WTC11 (cell line): ENCODE data around the gene MYMX.

Experiments used
- CTCF ChIP-seq: fragments of 200-600 bp; IDR thresholded peaks from 2 replicates; pipeline ENCODE4 v1.8.0; 2022; ENCODE audit warnings: antibody characterized with exemption
- ERG ChIP-seq: fragments of 250-450 bp; sonication (Bioruptor Pico); IDR thresholded peaks from 2 replicates; pipeline ENCODE4 v1.8.0; 2021; ENCODE audit warnings: mild to moderate bottlenecking
- FOXP1 ChIP-seq: sonication (generic); formaldehyde crosslinking; IDR thresholded peaks from 2 replicates; pipeline ENCODE4 v1.8.0; 2022; ENCODE audit warnings: missing genetic modification reagents, mild to moderate bottlenecking, moderate library complexity, borderline replicate concordance
- JUN ChIP-seq: sonication (generic); formaldehyde crosslinking; IDR thresholded peaks from 2 replicates; pipeline ENCODE4 v1.8.0; 2023; ENCODE audit warnings: mild to moderate bottlenecking, missing genetic modification reagents
- KAT7 ChIP-seq: sonication (generic); formaldehyde crosslinking; IDR thresholded peaks from 2 replicates; pipeline ENCODE4 v1.8.1; 2023; ENCODE audit warnings: missing genetic modification reagents, mild to moderate bottlenecking, borderline replicate concordance
- TEAD4 ChIP-seq: sonication (generic); formaldehyde crosslinking; IDR thresholded peaks from 2 replicates; pipeline ENCODE4 v1.8.0; 2022; ENCODE audit warnings: mild to moderate bottlenecking, missing genetic modification reagents
- USF1 ChIP-seq: sonication (generic); formaldehyde crosslinking; IDR thresholded peaks from 2 replicates; pipeline ENCODE4 v1.8.0; 2022; ENCODE audit warnings: mild to moderate bottlenecking, missing genetic modification reagents
- ZMAT4 ChIP-seq: fragments of 250-450 bp; sonication (Bioruptor Pico); IDR thresholded peaks from 2 replicates; pipeline ENCODE4 v1.9.0; 2021; ENCODE audit warnings: mild to moderate bottlenecking
- ZNF281 ChIP-seq: sonication (generic); formaldehyde crosslinking; IDR thresholded peaks from 2 replicates; pipeline ENCODE4 v1.8.0; 2023; ENCODE audit warnings: mild to moderate bottlenecking, missing genetic modification reagents
- ZNF317 ChIP-seq: sonication (generic); formaldehyde crosslinking; IDR thresholded peaks from 2 replicates; pipeline ENCODE4 v1.8.1; 2023; ENCODE audit warnings: low read depth, mild to moderate bottlenecking, moderate library complexity, missing genetic modification reagents, borderline replicate concordance

- no peak for TF ChIP-seq CTCF
- TF ChIP-seq ZMAT4 (CRISPR knock-in tag): no peak
- TF ChIP-seq ZNF317 (CRISPR knock-in tag): no peak
- TF ChIP-seq KAT7 (CRISPR knock-in tag): no peak
- TF ChIP-seq FOXP1: no peak
- no peak for TF ChIP-seq JUN
- TF ChIP-seq ZNF281 (CRISPR knock-in tag): no peak
- TF ChIP-seq ERG (CRISPR knock-in tag): no peak
- no peak for TF ChIP-seq TEAD4 (CRISPR knock-in tag)
- TF ChIP-seq USF1 (CRISPR knock-in tag): no peak
These were observed 46.8 kb downstream of the MYMX start for GRCh38 chr6:44263354-44264100.
